Measurements from ENCODE around the gene FBXO11. TPM values are rescaled to one million over a fixed set of nuclear protein-coding genes. Genes with fewer than 3 reads are reported as not detected.

Gene FBXO11
- total and polyA plus RNA-seq, 7 donors, result 13.4 to 71.7 (median 43.8) TPM

DNA sequence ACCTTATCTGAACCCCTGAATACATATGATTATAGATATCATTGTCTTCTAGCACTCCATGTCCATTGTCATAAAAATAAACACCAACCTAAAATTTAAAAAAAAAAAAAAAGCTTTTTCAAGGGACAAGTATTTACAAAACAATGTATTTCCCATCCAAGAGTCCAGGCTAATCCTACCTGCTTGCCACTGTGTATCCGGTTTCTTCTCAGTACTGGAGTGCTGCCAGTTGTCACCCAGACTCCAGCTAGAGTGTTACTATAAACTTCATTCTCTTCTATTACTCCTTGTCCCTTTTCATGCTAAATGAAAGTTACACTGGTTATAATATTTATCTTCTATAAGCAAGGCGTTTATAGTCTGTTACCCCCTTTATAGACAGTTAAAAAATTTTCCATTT is 87.5 kb downstream of the FBXO11 start:
- Histone ChIP-seq H3K9me3 (no peaks in the 10 kb centered on the region), H3K4me3 (no peak overlapping the region), H3K36me3 (peaks cover 4 to 96% (median 32%) of the 10 kb centered on the region in 4 donors), H3K27ac (no peak overlapping the region), H3K4me1 (no peaks in the 10 kb centered on the region), H3K27me3 (no peaks in the 10 kb centered on the region)
- DNase-seq, result no peak
- TF ChIP-seq EP300 (IDR thresholded peaks at IDR 0.05) (no peak), POLR2A (IDR thresholded peaks at IDR 0.05) (no peak), POLR2AphosphoS5 (IDR thresholded peaks at IDR 0.05) (no peak)
- TF ChIP-seq, protein P1, sequence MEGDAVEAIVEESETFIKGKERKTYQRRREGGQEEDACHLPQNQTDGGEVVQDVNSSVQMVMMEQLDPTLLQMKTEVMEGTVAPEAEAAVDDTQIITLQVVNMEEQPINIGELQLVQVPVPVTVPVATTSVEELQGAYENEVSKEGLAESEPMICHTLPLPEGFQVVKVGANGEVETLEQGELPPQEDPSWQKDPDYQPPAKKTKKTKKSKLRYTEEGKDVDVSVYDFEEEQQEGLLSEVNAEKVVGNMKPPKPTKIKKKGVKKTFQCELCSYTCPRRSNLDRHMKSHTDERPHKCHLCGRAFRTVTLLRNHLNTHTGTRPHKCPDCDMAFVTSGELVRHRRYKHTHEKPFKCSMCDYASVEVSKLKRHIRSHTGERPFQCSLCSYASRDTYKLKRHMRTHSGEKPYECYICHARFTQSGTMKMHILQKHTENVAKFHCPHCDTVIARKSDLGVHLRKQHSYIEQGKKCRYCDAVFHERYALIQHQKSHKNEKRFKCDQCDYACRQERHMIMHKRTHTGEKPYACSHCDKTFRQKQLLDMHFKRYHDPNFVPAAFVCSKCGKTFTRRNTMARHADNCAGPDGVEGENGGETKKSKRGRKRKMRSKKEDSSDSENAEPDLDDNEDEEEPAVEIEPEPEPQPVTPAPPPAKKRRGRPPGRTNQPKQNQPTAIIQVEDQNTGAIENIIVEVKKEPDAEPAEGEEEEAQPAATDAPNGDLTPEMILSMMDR (IDR thresholded peaks at IDR 0.05), result no peak
- intact Hi-C loops (cut with DNase I), result no loop called here
- WGBS, 2 donors, result 90 to 93% methylated on average over 2 of the region's 2 CpGs

DNA sequence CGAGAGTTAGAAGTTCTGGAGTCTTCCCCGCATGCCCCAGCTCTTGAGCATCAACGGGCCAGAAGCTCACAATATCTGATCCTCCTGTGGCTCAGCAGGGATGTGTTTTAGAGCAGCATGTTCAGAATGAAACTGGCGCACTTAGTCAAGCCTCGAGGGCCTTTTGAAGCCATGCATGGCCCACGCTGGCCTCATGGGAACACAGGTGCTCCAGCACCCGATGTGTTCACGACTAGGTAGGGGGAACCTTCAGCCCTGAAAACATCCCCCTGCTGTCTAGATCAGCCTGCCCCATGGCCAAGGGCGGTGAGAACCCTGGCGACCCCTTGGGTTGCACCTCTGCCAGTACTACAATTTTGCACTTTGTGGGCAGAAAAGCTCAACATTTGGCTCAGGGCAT is 90.5 kb downstream of the FBXO11 start:
- TF ChIP-seq POLR2A (IDR thresholded peaks at IDR 0.05) (no peak), EP300 (IDR thresholded peaks at IDR 0.05) (no peak), POLR2AphosphoS5 (IDR thresholded peaks at IDR 0.05) (peak in 1 of 4 donors; percentile 7)
- TF ChIP-seq, protein P1 (IDR thresholded peaks at IDR 0.05), result no peak
- H3K9me3 ChIP-seq, result no peaks in the 10 kb centered on the region
- H3K4me1 ChIP-seq, result peaks cover 0 to 11% (median 3%) of the 10 kb centered on the region in 4 donors
- H3K36me3 ChIP-seq, result peaks cover 0 to 93% (median 25%) of the 10 kb centered on the region in 4 donors
- intact Hi-C loops (cut with DNase I), result no loop called here
- no peak for DNase-seq
- H3K27ac ChIP-seq, result no peak overlapping the region
- H3K4me3 ChIP-seq, result no peak overlapping the region
- WGBS, 2 donors, result 86 to 93% methylated on average over 10 of the region's 10 CpGs
- no peaks in the 10 kb centered on the region for H3K27me3 ChIP-seq

DNA sequence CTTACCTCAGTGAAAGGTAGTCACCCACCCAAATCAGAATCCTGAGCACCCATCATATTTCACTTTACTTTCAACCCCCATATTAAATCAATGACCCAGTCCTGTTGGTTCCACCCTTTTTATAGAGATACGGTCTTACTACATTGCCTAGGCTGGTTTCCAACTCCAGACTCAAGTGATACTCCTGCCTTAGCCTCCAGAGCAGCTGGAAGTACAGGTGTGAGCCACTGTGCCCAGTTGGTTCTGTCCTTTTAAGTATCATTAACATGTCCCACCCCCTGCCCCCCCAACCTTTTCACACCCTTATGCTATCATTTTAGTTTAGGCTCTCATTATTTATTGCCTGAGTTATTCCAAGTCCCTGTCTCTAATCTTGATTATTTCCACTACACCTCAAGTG is 94.6 kb downstream of the FBXO11 start:
- Histone ChIP-seq H3K27me3 (no peaks in the 10 kb centered on the region), H3K9me3 (no peaks in the 10 kb centered on the region), H3K4me1 (peaks cover 0 to 11% (median 3%) of the 10 kb centered on the region in 4 donors), H3K27ac (no peak overlapping the region), H3K36me3 (peaks cover 5 to 91% (median 9%) of the 10 kb centered on the region in 4 donors), H3K4me3 (no peak overlapping the region)
- no peak for DNase-seq
- 74 to 85% methylated on average over 1 of the region's 1 CpG for WGBS, 2 donors
- intact Hi-C loops (cut with DNase I), result no loop called here
- TF ChIP-seq EP300 (IDR thresholded peaks at IDR 0.05) (no peak), POLR2AphosphoS5 (IDR thresholded peaks at IDR 0.05) (no peak), POLR2A (IDR thresholded peaks at IDR 0.05) (no peak)
- TF ChIP-seq, protein P1 (IDR thresholded peaks at IDR 0.05), result no peak

DNA sequence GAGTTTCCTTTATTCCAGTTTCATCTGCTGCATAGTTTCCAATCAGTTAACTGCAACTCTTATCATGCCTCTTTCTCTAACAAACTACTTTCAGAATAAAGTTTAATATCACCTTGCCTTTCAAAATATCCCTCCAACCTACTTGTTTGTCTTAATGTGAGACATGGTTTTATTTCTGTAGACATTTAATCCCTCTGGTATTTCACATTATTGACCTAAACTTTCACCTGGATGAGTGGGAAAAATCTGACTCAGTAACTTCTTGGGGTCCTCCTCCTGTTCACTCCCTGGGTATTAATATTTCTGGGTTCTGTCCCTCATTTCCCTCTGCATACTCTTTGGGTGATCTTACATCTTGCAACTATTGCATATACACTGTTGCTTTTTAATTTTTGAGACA is 95.4 kb downstream of the FBXO11 start:
- no peaks in the 10 kb centered on the region for H3K9me3 ChIP-seq
- H3K36me3 ChIP-seq, result peaks cover 11 to 91% (median 15%) of the 10 kb centered on the region in 4 donors
- peaks cover 0 to 11% (median 3%) of the 10 kb centered on the region in 4 donors for H3K4me1 ChIP-seq
- H3K27ac ChIP-seq, result no peak overlapping the region
- no peak overlapping the region for H3K4me3 ChIP-seq
- no peak for DNase-seq
- TF ChIP-seq EP300 (IDR thresholded peaks at IDR 0.05) (no peak), POLR2AphosphoS5 (IDR thresholded peaks at IDR 0.05) (no peak), POLR2A (IDR thresholded peaks at IDR 0.05) (no peak)
- TF ChIP-seq, protein P1 (IDR thresholded peaks at IDR 0.05), result no peak
- intact Hi-C loops (cut with DNase I), result no loop called here
- no peaks in the 10 kb centered on the region for H3K27me3 ChIP-seq

DNA sequence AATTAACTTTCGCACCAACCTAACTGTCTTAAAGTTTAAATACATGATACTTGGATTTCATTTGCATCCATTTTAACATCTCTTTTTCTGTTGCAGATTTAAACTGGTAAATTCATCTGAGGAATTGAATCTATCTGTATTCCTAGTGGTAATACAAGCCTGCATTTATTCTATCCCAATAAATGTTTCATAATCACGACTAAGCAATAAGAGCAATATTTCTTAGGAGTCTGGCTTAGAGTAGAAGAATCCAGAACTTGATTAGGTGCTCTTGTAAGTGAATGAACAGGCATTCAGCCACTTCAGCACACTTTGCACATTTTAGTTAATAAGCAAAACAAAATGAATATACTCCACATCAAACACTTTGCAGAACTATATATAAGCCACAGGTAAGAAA is 96.4 kb downstream of the FBXO11 start:
- no peaks in the 10 kb centered on the region for H3K9me3 ChIP-seq
- WGBS, 2 donors, result 73 to 91% methylated on average over 2 of the region's 2 CpGs
- no peak for TF ChIP-seq POLR2A (IDR thresholded peaks at IDR 0.05)
- no peak for TF ChIP-seq EP300 (IDR thresholded peaks at IDR 0.05)
- no peak for TF ChIP-seq POLR2AphosphoS5 (IDR thresholded peaks at IDR 0.05)
- TF ChIP-seq, protein P1 (IDR thresholded peaks at IDR 0.05), result no peak
- H3K36me3 ChIP-seq, result peaks cover 11 to 92% (median 23%) of the 10 kb centered on the region in 4 donors
- no peak overlapping the region for H3K27ac ChIP-seq
- H3K4me1 ChIP-seq, result peaks cover 0 to 11% (median 3%) of the 10 kb centered on the region in 4 donors
- no peak overlapping the region for H3K4me3 ChIP-seq
- H3K27me3 ChIP-seq, result no peaks in the 10 kb centered on the region
- intact Hi-C loops (cut with DNase I), result no loop called here
- DNase-seq, result no peak

Measured in sigmoid colon (tissue), 7 donors.